GM21390 (cell line): ENCODE measurements around the gene CLSTN2.

Experiments
- ATAC-seq: cut with Tn5 transposase; IDR thresholded peaks from one replicate; pipeline ENCODE4 v1.9.1; 2021; ENCODE audit not compliant: unreplicated experiment

Gene CLSTN2

GRCh38 chr3:140368223-140368811 is 433.3 kb downstream of the CLSTN2 start:
- no peak for ATAC-seq

- no peak for ATAC-seq
These were observed 435.7 kb downstream of the CLSTN2 start for GRCh38 chr3:140370686-140371085.

- ATAC-seq: no peak
These were observed 438.2 kb downstream of the CLSTN2 start for GRCh38 chr3:140373234-140373633.

DNA sequence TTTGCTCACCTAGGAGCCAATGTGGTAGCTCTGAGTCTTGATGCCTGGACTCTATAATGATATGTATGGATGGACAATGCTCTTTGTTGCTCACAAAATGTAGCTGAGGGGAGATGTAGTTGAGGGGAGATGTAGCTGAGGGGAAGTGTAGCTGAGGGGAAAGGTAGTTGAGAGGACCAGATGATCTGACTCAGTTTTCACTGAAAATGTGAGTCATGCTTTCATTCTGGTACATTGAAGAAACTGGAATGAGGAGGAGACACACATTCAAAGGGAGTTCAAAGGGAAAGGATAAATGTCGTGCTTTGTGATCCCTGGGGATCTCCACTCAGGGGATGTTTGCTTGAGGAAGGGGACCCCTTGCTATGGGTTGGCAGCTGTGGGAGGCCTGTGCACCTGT is 440.0 kb downstream of the CLSTN2 start:
- no peak for ATAC-seq

GRCh38 chr3:140376136-140376889 is 441.3 kb downstream of the CLSTN2 start:
- no peak for ATAC-seq

DNA sequence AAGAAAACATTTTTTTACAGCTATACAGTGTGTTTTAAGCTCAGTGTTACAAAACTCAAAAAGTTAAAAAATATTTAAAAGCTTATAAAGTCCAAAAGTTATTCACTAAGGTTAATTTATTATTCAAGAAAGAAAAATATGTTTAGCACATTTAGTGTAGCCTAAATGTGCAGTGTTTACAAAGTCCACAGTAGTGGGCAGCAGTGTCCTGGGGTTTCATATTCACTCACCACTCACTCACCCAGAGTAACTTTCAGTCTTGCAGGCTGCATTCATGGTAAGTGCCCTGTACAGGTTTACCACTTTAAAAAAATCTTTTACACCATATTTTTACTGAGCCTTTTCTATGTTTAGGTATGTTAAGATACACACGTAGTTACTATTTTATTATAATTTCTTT is 442.7 kb downstream of the CLSTN2 start:
- ATAC-seq: no peak

DNA sequence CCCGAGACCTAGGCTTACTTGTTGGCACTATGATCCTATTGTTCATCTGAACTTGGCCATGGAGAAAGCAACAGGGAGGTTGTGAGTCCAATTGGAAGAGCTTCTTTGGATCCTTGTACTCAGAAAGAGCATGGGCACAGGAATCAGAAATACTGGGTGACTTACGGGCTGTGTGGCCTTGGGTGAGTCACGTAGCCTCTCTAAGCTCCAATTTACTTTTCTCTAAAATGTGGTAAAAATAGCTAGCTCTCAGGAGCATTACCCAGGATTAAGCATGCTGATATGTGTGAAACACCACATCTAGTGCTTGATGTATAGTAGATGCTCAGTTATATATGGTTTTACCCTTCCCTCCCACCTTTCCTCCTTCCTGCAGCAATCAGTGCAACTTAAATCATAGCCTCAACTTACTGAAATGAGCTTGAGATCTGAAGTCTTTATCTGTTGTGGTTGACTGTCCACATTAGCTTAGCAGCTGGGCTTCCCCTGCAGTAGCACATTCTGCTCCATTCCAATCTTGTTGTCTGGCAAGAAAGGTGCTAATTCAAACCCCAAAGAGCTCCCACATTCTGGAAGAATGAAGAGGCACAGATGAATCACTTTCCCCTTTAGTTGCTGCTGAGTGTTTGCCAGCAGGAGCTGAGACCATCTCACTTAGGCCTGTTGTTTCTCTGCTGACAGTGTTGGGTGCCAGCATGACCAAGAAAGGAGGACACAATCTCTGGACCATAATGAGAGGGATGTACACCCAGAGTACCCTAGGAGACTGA is 443.8 kb downstream of the CLSTN2 start:
- no peak for ATAC-seq

GRCh38 chr3:140384028-140384771 is 449.2 kb downstream of the CLSTN2 start:
- no peak for ATAC-seq

- ATAC-seq: no peak
These were observed 449.9 kb downstream of the CLSTN2 start for GRCh38 chr3:140384876-140385275.

DNA sequence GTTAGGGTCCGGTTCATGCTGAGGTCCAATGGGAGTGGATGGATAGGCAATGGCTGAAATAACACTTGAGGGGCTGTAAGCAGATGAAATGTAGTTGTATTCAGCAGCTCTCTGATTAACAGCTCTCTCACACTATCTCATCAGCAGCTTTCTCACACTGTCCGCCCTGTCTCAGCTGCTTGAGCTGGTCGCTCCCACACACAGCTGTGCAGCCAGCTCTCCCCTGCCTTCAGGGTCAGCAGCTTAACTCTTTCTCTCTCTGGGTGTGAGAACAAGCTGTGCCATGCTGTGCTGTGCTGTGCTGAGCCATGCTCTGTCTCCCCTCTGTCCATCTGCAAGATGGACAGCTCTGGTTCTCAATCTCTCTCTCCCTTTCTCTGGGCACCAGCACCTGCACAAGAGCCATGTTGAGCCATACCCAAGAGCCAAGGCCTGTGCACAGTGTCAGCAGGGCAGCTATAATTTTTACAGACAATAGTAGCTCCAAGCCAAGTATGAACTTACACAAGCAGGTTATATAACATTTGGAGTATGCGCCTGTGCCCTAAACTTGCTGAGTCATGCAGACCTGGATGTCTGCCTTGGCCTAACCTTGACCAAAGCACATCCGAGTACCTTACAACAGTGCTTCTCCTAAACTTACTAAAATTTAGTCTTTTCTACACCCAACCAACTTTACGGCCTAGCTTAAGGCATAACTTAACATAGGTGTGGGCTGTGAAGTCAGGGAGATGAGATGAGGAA is 451.5 kb downstream of the CLSTN2 start:
- ATAC-seq: no peak

DNA sequence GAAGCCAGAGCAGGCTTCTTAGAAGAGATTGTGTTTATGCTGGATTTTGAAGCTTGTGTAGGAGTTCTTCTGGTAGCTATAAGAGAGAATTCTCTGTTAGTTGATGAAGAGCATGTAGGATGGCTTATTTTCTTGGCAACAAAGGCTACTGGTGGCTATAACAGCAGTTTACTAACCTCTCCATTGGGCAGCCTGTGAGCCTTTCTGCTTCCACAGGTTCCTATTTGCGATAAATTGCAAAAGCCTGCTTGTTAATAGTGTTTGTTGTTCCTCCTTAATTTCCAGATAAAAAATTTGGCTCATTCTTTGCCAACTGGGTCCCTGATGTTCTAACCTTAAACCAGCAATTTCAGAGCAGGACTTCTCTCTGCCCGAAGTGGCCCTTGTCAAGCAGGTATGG is 452.3 kb downstream of the CLSTN2 start:
- no peak for ATAC-seq

- no peak for ATAC-seq
These were observed 453.4 kb downstream of the CLSTN2 start for GRCh38 chr3:140388202-140388922.

DNA sequence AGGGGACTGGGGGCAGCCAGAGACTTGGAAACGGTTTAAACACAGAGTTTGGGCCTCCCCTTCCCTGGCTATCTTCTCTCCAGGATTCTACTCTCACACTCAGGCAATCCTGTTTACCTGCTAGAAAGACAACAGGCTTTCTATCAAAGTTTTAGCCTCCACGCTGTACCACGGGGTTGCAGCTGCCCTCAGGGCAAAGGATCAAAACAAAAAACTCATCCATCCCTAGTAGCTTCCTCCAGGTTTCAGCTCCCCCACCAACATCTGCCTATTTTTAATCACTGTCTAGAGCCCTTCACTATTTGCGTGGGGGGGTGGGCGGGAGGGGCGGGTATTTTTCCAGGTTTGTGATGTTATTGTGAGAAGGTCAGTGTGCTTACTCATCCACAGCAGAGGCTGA is 456.1 kb downstream of the CLSTN2 start:
- no peak for ATAC-seq

GRCh38 chr3:140394488-140395133 is 459.6 kb downstream of the CLSTN2 start:
- ATAC-seq: no peak

DNA sequence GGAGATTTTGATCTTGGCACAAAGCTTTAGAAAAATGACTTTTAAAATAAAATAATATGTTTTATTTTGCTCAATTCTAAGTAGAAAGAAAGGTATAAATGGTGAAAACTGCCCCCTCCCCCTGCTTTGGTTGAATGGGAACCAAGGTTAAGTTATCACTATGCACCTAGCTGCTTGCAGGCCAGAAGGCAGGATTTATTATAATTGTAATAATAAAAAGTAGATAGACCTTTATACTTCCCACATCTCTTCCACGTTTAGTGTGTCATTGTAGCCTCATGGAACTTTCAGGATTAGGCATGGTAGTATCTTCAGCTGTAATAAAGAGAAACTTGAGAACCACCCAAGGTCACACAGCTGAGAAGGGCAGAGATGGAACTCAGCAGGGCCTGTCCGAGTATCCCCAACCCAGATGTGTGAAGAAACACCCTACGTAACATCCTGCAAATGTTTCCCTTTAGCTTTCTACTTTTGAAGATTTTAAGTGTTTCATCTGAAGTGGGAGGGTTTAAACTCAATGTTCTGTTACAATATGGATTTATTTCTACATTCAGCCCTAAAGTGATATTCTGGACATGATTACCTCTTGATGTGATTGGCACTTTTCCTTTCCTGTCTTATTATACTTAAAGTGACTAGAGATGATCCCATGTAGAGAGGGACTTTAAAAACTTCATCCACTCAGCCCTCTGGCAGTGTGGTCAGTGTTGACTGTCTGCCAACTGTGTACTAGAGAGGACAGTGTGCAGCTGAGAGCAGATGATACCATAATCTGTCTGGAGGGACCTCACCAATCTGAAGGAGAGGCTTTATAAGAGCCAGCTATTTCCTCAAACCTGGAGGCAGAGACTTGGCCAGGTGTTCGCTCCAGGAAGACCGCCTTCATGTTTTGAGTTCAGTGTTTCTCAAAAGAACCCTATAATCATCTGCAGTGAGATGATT is 460.4 kb downstream of the CLSTN2 start:
- ATAC-seq: no peak

- no peak for ATAC-seq
These were observed 461.1 kb downstream of the CLSTN2 start for GRCh38 chr3:140396110-140396509.

DNA sequence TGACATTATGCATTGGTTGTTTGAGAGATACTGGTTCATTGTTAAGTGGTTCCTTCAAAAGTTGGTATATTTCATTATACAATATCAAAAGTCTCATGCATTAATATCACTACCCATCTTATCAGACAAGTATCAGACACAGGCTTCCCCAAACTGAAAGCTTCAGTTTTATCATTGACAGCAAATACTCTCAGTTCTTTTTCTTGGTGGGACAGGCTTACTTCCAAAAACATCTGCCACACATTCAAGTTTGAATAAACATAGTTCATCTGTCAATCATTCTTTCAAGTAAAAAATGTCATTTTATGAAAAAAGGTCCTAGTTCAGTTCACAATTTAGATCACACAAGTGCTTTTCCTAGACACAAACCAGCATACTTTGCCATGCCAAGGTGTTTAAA is 462.9 kb downstream of the CLSTN2 start:
- ATAC-seq: no peak

DNA sequence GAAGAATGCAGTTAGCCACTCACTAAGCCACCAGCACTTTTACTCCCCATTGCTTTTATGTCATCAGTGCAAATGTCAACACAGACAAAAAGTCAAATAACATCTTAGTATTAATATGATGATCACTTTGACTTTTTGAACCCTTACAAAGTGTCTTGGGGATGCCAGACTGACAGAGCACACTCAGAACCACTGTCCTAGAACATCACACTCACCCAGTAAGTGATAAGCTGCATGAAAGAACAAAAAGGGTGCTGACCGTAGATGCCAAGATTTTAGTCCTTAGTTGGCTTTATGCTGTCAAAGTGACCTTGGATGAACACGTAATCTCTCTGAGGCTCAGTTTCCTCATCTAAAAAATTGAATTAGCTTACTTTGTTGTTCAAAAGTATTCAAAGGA is 463.4 kb downstream of the CLSTN2 start:
- ATAC-seq: no peak
